HEK293 (cell line): ENCODE measurements around the gene MAN2B1.

Experiments used
- ZNF747 ChIP-seq: fragments of 450-650 bp; formaldehyde crosslinking; IDR thresholded peaks from 2 replicates; pipeline ENCODE4 v1.5.1; 2016; ENCODE audit warnings: missing biosample characterization, missing genetic modification characterization
- TF ChIP-seq, protein P1 (sequence below): fragments of 450-650 bp; formaldehyde crosslinking; IDR thresholded peaks from 2 replicates; pipeline ENCODE4 v1.5.1; 2016; ENCODE audit warnings: missing biosample characterization, missing genetic modification characterization

DNA sequence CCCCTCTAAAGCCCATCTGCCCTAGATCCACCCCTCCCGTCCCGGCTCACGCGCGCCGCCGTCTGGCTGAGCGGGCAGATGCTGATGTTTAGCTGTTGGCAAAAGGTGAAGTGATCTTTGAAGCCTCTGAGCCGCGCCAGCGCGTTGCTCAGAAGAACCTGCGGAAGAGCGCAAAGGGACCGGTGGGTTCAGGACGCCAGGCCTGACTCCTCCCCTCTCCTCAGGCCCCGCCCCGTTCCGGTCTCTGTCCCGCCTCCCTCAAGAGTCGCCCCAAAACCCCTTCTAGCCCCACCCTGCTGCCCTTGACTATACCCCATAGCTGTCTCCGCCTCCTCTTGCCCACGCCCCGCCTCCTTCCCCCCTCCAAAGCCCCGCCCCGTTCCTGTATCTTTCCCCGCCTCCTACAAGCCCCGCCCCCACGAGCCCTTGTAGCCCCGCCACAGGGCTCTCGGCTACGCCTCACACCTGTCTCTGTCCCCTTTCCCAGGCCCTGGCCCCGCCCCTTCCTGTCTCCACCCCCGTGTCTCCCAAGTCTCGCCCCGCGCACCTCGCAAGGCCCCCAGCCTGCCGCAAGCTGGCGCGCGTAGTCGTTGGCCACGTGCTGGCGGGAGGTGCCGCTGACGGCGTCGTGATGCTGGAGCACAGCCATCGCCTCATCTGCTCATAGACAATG, 9.5 kb downstream of the MAN2B1 start:
- TF ChIP-seq, protein P1, sequence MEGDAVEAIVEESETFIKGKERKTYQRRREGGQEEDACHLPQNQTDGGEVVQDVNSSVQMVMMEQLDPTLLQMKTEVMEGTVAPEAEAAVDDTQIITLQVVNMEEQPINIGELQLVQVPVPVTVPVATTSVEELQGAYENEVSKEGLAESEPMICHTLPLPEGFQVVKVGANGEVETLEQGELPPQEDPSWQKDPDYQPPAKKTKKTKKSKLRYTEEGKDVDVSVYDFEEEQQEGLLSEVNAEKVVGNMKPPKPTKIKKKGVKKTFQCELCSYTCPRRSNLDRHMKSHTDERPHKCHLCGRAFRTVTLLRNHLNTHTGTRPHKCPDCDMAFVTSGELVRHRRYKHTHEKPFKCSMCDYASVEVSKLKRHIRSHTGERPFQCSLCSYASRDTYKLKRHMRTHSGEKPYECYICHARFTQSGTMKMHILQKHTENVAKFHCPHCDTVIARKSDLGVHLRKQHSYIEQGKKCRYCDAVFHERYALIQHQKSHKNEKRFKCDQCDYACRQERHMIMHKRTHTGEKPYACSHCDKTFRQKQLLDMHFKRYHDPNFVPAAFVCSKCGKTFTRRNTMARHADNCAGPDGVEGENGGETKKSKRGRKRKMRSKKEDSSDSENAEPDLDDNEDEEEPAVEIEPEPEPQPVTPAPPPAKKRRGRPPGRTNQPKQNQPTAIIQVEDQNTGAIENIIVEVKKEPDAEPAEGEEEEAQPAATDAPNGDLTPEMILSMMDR (tag by site-specific recombination), result no peak
- no peak for TF ChIP-seq ZNF747 (tag by site-specific recombination)
